ENCODE measurements around the gene OGFOD3.
"Not testable (repeated sequence)": the region's sequence is repeated elsewhere in the genome, so short reads cannot be mapped to it uniquely, and the experiment has no call there.

OGFOD3 gene

GRCh38 chr17:82386255-82386831 is 32.0 kb downstream of the OGFOD3 start:
- no peak for DNase-seq

- no peak for DNase-seq
Observed at GRCh38 chr17:82385559-82386254, 32.7 kb downstream of the OGFOD3 start.

- no peak for DNase-seq
Observed at GRCh38 chr17:82384730-82385481, 33.5 kb downstream of the OGFOD3 start.

- no peak for DNase-seq
Observed at GRCh38 chr17:82384051-82384729, 34.2 kb downstream of the OGFOD3 start.

- DNase-seq: no peak
Observed at GRCh38 chr17:82383411-82383810, 35.0 kb downstream of the OGFOD3 start.

GRCh38 chr17:82382933-82383255 is 35.5 kb downstream of the OGFOD3 start:
- DNase-seq: no peak

- DNase-seq: not testable (repeated sequence)
Observed at GRCh38 chr17:82382220-82382932, 36.0 kb downstream of the OGFOD3 start.

GRCh38 chr17:82381703-82382009 is 36.7 kb downstream of the OGFOD3 start:
- not testable (repeated sequence) for DNase-seq

GRCh38 chr17:82380860-82381702 is 37.3 kb downstream of the OGFOD3 start:
- no peak for DNase-seq

GRCh38 chr17:82378741-82379021 is 39.7 kb downstream of the OGFOD3 start:
- DNase-seq: no peak

- no peak for DNase-seq
Observed at GRCh38 chr17:82377924-82378740, 40.3 kb downstream of the OGFOD3 start.

GRCh38 chr17:82377294-82377693 is 41.1 kb downstream of the OGFOD3 start:
- not testable (repeated sequence) for DNase-seq

- no peak for DNase-seq
Observed at GRCh38 chr17:82376042-82376730, 42.2 kb downstream of the OGFOD3 start.

- no peak for DNase-seq
Observed at GRCh38 chr17:82375359-82376041, 42.9 kb downstream of the OGFOD3 start.

- no peak for DNase-seq
Observed at GRCh38 chr17:82374626-82375331, 43.6 kb downstream of the OGFOD3 start.

GRCh38 chr17:82373731-82374625 is 44.4 kb downstream of the OGFOD3 start:
- DNase-seq: no peak

GRCh38 chr17:82373072-82373452 is 45.3 kb downstream of the OGFOD3 start:
- not testable (repeated sequence) for DNase-seq

GRCh38 chr17:82372249-82373071 is 45.9 kb downstream of the OGFOD3 start:
- no peak for DNase-seq
